Astrocyte (in vitro differentiated cells and primary cell): ENCODE measurements around the gene C1orf159.

Source experiments
- CTCF ChIP-seq: IDR thresholded peaks from 2 replicates; pipeline ENCODE4 v1.5.1; 2011; ENCODE audit warnings: low read depth, mild to moderate bottlenecking, inconsistent platforms, low read length, moderate library complexity; ENCODE audit not compliant: insufficient read depth
- EZH2 ChIP-seq: IDR thresholded peaks from 2 replicates; pipeline ENCODE4 v1.6.1; 2012; ENCODE audit warnings: mild to moderate bottlenecking, low read length, inconsistent platforms; ENCODE audit not compliant: insufficient read depth

- TF ChIP-seq CTCF (no peak), EZH2 (no peak)
Observed at GRCh38 chr1:1069711-1070676, 45.9 kb downstream of the C1orf159 start.
